ENCODE measurements around the gene RPLP2. TPM values are rescaled to one million over a fixed set of nuclear protein-coding genes. Genes with fewer than 3 reads are reported as not detected.

Gene RPLP2
- total RNA-seq, 1 experiment from 2014 or later, result 1,325 TPM

- H3K9me3 ChIP-seq (ENCODE audit: low read depth, low read length, poor library complexity, severe bottlenecking), result no peaks in the 10 kb centered on the region
- ChIA-PET POLR2A (ENCODE audit: low non-redundant PET) (no interaction called here), CTCF (no interaction called here)
- no TSS peak for BruUV-seq (replicated peaks)
- no peak overlapping the region for H3K27ac ChIP-seq (ENCODE audit: low read depth, low read length, poor library complexity, severe bottlenecking)
- peaks cover 12% of the 10 kb centered on the region for H3K4me1 ChIP-seq (ENCODE audit: insufficient read depth, low read length, poor library complexity, severe bottlenecking)
- no peaks in the 10 kb centered on the region for H3K27me3 ChIP-seq (replicated peaks; ENCODE audit: insufficient read depth, low read depth, low read length, poor library complexity)
- no peak for DNase-seq (ENCODE audit: low spot score)
- H3K36me3 ChIP-seq (ENCODE audit: insufficient read depth, low read length, poor library complexity, severe bottlenecking), result no peaks in the 10 kb centered on the region
- H3K4me3 ChIP-seq (ENCODE audit: low read depth, low read length, poor library complexity, severe bottlenecking), result no peak overlapping the region
- TF ChIP-seq CTCF (conservative IDR thresholded peaks at IDR 0.05; ENCODE audit: low read depth, low read length) (no peak), EZH2 (IDR thresholded peaks at IDR 0.05; ENCODE audit: borderline replicate concordance, low read depth, low read length, poor library complexity, severe bottlenecking) (no peak)
- intact Hi-C loops (cut with micrococcal nuclease; ENCODE audit: unreplicated experiment), result loop anchor here (10.0 kb wide), 1 partner anchor 119 kb away; no protein-coding TSS in a partner anchor
These were observed 46.0 kb downstream of the RPLP2 start for GRCh38 chr11:855796-856195.

- intact Hi-C loops (cut with micrococcal nuclease; ENCODE audit: unreplicated experiment), result loop anchor here (10.0 kb wide), 1 partner anchor 118 kb away; no protein-coding TSS in a partner anchor
- Histone ChIP-seq H3K4me1 (ENCODE audit: insufficient read depth, low read length, poor library complexity, severe bottlenecking) (peaks cover 15% of the 10 kb centered on the region), H3K27ac (ENCODE audit: low read depth, low read length, poor library complexity, severe bottlenecking) (no peak overlapping the region), H3K4me3 (ENCODE audit: low read depth, low read length, poor library complexity, severe bottlenecking) (no peak overlapping the region), H3K9me3 (ENCODE audit: low read depth, low read length, poor library complexity, severe bottlenecking) (no peaks in the 10 kb centered on the region), H3K36me3 (ENCODE audit: insufficient read depth, low read length, poor library complexity, severe bottlenecking) (no peaks in the 10 kb centered on the region), H3K27me3 (replicated peaks; ENCODE audit: insufficient read depth, low read depth, low read length, poor library complexity) (no peaks in the 10 kb centered on the region)
- POLR2A ChIA-PET (ENCODE audit: low non-redundant PET), result no interaction called here
- DNase-seq (ENCODE audit: low spot score), result no peak
- no peak for TF ChIP-seq CTCF (conservative IDR thresholded peaks at IDR 0.05; ENCODE audit: low read depth, low read length)
- TF ChIP-seq EZH2 (IDR thresholded peaks at IDR 0.05; ENCODE audit: borderline replicate concordance, low read depth, low read length, poor library complexity, severe bottlenecking), result no peak
- CTCF ChIA-PET, result no interaction called here
- no TSS peak for BruUV-seq (replicated peaks)
These were observed 46.6 kb downstream of the RPLP2 start for GRCh38 chr11:856397-856796.

GRCh38 chr11:858053-858761 lies 48.4 kb downstream of the RPLP2 start:
- intact Hi-C loops (cut with micrococcal nuclease; ENCODE audit: unreplicated experiment), result loop anchor here (10.0 kb wide), 1 partner anchor 117 kb away; no protein-coding TSS in a partner anchor

More at GRCh38 chr11:858053-858761, 48.4 kb downstream of the RPLP2 start:
- POLR2A ChIA-PET (ENCODE audit: low non-redundant PET), result interaction anchor here (0.7 kb wide), 1 partner anchor 190 kb away, joined by 13 read pairs; no protein-coding TSS in a partner anchor
- BruUV-seq (replicated peaks), result no TSS peak
- Histone ChIP-seq H3K27me3 (replicated peaks; ENCODE audit: insufficient read depth, low read depth, low read length, poor library complexity) (no peaks in the 10 kb centered on the region), H3K4me1 (ENCODE audit: insufficient read depth, low read length, poor library complexity, severe bottlenecking) (peaks cover 15% of the 10 kb centered on the region), H3K36me3 (ENCODE audit: insufficient read depth, low read length, poor library complexity, severe bottlenecking) (no peaks in the 10 kb centered on the region), H3K27ac (ENCODE audit: low read depth, low read length, poor library complexity, severe bottlenecking) (no peak overlapping the region), H3K4me3 (ENCODE audit: low read depth, low read length, poor library complexity, severe bottlenecking) (peak overlapping the region; percentile 53), H3K9me3 (ENCODE audit: low read depth, low read length, poor library complexity, severe bottlenecking) (no peaks in the 10 kb centered on the region)
- no peak for DNase-seq (ENCODE audit: low spot score)
- no peak for TF ChIP-seq EZH2 (IDR thresholded peaks at IDR 0.05; ENCODE audit: borderline replicate concordance, low read depth, low read length, poor library complexity, severe bottlenecking)
- no peak for TF ChIP-seq CTCF (conservative IDR thresholded peaks at IDR 0.05; ENCODE audit: low read depth, low read length)
- CTCF ChIA-PET, result no interaction called here
